AG09319 (cell line): Measurements from ENCODE around the gene EBF3.

Source experiments
- DNase-seq: peaks from one replicate; pipeline ENCODE4 v3.0.0-alpha.2; 2010; ENCODE audit warnings: low read depth; ENCODE audit errors: extremely low read depth
- TF ChIP-seq, protein P1 (sequence below): IDR thresholded peaks from 2 replicates; pipeline ENCODE4 v1.5.1; 2011; ENCODE audit warnings: low read depth, mild to moderate bottlenecking, inconsistent platforms, low read length, moderate library complexity

Gene EBF3

DNA sequence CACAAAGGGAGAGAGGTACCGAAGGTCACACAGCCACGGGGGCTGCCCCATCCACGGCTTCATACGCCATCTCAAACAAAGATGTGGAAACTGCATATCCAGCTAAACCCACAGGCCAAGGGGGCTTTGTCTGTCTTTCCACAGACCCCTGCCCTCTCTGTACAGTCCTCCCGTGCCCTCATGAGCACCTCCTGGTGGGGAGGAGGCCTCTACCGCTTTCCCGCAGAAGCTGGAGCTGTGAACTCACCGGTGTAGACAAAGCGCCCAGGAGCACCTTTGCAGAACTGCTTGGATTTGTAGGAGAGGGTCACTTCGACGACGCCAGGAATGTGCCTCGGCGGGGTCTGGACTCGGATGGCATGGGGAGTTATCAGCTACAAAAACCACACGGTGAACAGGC is 97.2 kb downstream of the EBF3 start:
- no peak for DNase-seq
- TF ChIP-seq, protein P1, sequence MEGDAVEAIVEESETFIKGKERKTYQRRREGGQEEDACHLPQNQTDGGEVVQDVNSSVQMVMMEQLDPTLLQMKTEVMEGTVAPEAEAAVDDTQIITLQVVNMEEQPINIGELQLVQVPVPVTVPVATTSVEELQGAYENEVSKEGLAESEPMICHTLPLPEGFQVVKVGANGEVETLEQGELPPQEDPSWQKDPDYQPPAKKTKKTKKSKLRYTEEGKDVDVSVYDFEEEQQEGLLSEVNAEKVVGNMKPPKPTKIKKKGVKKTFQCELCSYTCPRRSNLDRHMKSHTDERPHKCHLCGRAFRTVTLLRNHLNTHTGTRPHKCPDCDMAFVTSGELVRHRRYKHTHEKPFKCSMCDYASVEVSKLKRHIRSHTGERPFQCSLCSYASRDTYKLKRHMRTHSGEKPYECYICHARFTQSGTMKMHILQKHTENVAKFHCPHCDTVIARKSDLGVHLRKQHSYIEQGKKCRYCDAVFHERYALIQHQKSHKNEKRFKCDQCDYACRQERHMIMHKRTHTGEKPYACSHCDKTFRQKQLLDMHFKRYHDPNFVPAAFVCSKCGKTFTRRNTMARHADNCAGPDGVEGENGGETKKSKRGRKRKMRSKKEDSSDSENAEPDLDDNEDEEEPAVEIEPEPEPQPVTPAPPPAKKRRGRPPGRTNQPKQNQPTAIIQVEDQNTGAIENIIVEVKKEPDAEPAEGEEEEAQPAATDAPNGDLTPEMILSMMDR: no peak

DNA sequence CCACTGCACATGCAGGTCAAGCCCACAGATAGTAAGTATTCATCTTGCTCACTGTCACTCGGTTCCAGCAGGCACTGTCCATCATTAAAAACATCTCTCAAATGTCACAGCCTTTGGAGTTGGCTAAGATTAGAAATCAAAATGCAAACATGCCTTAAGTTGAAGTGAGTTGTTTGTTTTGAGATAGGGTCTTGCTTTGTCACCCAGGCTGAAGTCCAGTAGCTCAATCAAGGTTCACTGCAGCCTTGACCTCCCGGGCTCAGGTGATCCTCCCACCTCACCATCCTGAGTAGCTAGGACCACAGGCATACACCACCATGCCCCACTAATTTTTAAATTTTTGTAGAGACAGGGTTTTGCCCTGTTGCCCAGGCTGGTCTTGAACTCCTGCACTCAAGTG is 98.1 kb downstream of the EBF3 start:
- DNase-seq: no peak
- TF ChIP-seq, protein P1: no peak

DNA sequence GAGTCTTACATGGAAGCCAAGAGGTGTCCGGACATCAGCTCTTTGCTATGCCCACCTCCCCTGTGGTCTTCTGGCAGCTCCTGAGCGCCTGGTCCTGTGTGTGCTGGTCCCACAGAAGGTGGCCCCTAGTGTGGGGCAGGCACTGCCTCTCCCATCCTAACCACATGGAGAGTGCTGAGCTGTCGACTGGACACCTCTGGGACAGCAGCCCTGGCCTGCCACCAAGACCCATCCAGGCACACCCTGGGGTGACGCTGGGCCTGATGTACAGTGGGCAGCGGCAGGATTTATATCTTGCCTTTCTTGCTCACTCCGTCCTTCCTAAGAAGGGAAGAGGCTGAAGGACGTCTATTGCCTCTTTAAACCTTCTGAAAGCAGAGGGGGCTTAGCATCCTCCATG is 98.7 kb downstream of the EBF3 start:
- TF ChIP-seq, protein P1: no peak

DNA sequence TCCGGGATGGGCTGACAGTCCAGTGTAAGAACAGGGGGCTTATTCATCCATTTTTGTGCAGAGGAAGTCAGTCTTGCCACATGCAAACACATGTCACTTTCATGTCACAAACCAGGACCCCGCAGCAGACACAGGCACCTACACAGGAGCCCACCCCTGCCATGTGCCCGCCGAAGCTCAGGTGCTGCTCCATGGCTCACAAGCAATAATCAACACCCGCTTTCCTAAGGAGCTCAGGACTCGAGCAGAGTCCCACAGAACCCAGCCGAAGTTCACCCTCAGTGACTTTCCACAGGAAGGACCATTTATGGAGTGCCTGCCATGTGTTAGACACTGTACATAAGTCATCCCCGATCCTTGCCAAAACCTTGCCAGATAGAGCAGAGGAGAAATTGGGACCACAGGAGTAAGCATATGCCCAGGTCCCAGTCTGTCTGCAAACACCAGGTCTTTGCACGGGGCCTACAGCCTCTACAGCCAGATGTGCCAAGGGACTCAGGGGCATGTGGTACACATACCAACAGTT is 99.4 kb downstream of the EBF3 start:
- no peak for DNase-seq
- TF ChIP-seq, protein P1: no peak

More for the DNA sequence above, 98.7 kb downstream of the EBF3 start:
- DNase-seq: no peak

DNA sequence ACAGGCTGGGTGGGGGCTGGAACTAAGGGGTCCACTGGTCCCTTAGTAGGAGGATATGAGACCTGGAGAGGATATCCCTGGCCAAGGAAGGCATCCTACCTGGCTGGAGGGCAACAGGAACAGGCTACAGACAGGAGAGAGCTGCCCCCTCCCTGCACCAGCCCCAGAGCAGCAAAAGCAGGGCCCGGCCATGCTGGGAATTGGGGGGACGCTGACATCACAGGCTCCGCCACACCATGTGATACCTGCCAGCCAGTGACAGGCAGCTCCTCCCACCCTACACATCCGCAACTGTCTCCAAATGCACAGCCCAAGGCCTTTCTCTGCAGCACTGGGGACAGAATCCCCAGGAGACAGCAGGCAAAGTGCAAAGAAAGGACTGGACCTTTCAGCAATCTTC is 100.0 kb downstream of the EBF3 start:
- DNase-seq: no peak
- TF ChIP-seq, protein P1: no peak

GRCh38 chr10:129863201-129863663 is 100.8 kb downstream of the EBF3 start:
- TF ChIP-seq, protein P1: no peak

DNA sequence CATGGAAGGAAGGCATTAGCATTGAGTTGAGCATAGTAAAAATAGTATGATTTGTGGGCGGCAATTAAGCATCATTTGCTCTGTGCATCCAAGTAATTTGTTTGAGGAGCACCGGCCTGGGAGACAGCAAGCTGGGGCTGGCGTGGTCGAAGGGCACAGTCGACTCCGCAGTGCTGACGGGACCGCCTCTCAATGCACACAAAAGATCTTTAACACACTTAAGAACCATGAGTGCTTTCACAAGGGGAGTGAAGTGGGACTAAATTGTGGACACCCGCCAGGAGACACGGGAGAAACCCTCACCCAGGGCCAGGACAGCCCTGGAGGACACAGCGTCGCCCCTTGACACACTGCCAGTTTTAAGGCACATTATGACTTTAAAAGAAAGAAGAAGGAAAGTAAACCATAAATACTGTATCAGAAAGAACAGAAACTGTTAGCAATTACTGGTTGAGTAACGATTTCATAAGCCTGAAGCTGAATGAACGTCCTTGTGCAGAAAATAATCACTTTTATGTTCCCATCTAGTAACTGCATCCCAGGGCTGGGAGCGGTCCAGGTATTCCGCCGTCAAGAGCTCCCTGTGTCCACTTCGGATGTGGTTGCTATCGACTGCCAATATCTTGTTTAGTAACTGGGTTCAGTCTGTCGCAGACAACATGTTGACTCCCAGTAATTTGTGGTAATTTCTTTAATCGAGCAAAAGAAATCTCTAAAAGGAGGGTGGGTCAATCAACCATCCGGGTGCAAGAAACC is 102.1 kb downstream of the EBF3 start:
- TF ChIP-seq, protein P1: no peak
- DNase-seq: no peak

More at GRCh38 chr10:129863201-129863663, 100.8 kb downstream of the EBF3 start:
- no peak for DNase-seq
